Ishikawa (cell line): Measurements from ENCODE around the gene KRTAP10-8.

Experiments
- CEBPB ChIP-seq: IDR thresholded peaks from 2 replicates; pipeline ENCODE4 v1.6.1; 2012
- CREB1 ChIP-seq: IDR thresholded peaks from 2 replicates; pipeline ENCODE4 v1.6.1; 2012; ENCODE audit warnings: low read depth
- EGR1 ChIP-seq: IDR thresholded peaks from 2 replicates; pipeline ENCODE4 v1.6.1; 2012
- EP300 ChIP-seq: IDR thresholded peaks from 2 replicates; pipeline ENCODE4 v1.6.1; 2012; ENCODE audit warnings: borderline replicate concordance
- FOXM1 ChIP-seq: IDR thresholded peaks from 2 replicates; pipeline ENCODE4 v1.6.1; 2012; ENCODE audit warnings: low read depth, borderline replicate concordance
- MAX ChIP-seq: IDR thresholded peaks from 2 replicates; pipeline ENCODE4 v1.6.1; 2012
- NFIC ChIP-seq: IDR thresholded peaks from 2 replicates; pipeline ENCODE4 v1.6.1; 2012
- RAD21 ChIP-seq: IDR thresholded peaks from 2 replicates; pipeline ENCODE4 v1.6.1; 2012; ENCODE audit warnings: low read depth
- REST ChIP-seq: IDR thresholded peaks from 2 replicates; pipeline ENCODE4 v1.6.1; 2012; ENCODE audit warnings: low read depth, mild to moderate bottlenecking
- TAF1 ChIP-seq: IDR thresholded peaks from 2 replicates; pipeline ENCODE4 v1.6.1; 2012; ENCODE audit warnings: low read depth, mild to moderate bottlenecking
- TCF12 ChIP-seq: IDR thresholded peaks from 2 replicates; pipeline ENCODE4 v1.6.1; 2012; ENCODE audit warnings: low read depth
- TEAD4 ChIP-seq: IDR thresholded peaks from 2 replicates; pipeline ENCODE4 v1.6.1; 2012
- USF1 ChIP-seq: IDR thresholded peaks from 2 replicates; pipeline ENCODE4 v1.6.1; 2012
- YY1 ChIP-seq: IDR thresholded peaks from 2 replicates; pipeline ENCODE4 v1.6.1; 2012; ENCODE audit warnings: low read depth
- ZBTB7A ChIP-seq: IDR thresholded peaks from 2 replicates; pipeline ENCODE4 v1.6.1; 2012; ENCODE audit warnings: low read depth

Gene KRTAP10-8

GRCh38 chr21:44616591-44616926 is 4.7 kb downstream of the KRTAP10-8 start:
- no peak for TF ChIP-seq TAF1
- TF ChIP-seq TCF12: no peak
- no peak for TF ChIP-seq USF1
- no peak for TF ChIP-seq EP300
- no peak for TF ChIP-seq REST
- TF ChIP-seq TEAD4: no peak
- no peak for TF ChIP-seq RAD21
- no peak for TF ChIP-seq EGR1
- no peak for TF ChIP-seq CREB1
- no peak for TF ChIP-seq NFIC
- no peak for TF ChIP-seq FOXM1
- no peak for TF ChIP-seq MAX

GRCh38 chr21:44617071-44617501 is 5.2 kb downstream of the KRTAP10-8 start:
- TF ChIP-seq CREB1: no peak
- TF ChIP-seq MAX: no peak
- TF ChIP-seq EGR1: no peak
- TF ChIP-seq YY1: no peak

GRCh38 chr21:44618504-44618903 is 6.6 kb downstream of the KRTAP10-8 start:
- TF ChIP-seq ZBTB7A: no peak
- no peak for TF ChIP-seq FOXM1
- TF ChIP-seq CEBPB: no peak
- TF ChIP-seq EP300: no peak
- TF ChIP-seq TAF1: no peak
- no peak for TF ChIP-seq NFIC
- no peak for TF ChIP-seq USF1
- TF ChIP-seq EGR1: no peak
- TF ChIP-seq MAX: no peak
- no peak for TF ChIP-seq TCF12
- TF ChIP-seq CREB1: no peak
- TF ChIP-seq YY1: no peak
- TF ChIP-seq REST: no peak
- TF ChIP-seq RAD21: no peak
- TF ChIP-seq TEAD4: no peak

- TF ChIP-seq TCF12 (no peak), EGR1 (no peak), FOXM1 (no peak)
Measured at GRCh38 chr21:44618909-44619308, 7.0 kb downstream of the KRTAP10-8 start.

GRCh38 chr21:44619886-44620285 is 8.0 kb downstream of the KRTAP10-8 start:
- TF ChIP-seq CEBPB (no peak), TEAD4 (no peak), RAD21 (no peak), MAX (no peak), ZBTB7A (no peak), TAF1 (no peak)

- TF ChIP-seq NFIC (no peak), CREB1 (no peak), USF1 (no peak), REST (no peak), TCF12 (no peak), YY1 (no peak), ZBTB7A (no peak), TEAD4 (no peak), CEBPB (no peak), FOXM1 (no peak), RAD21 (no peak), TAF1 (no peak), EGR1 (no peak), EP300 (no peak), MAX (no peak)
Measured at GRCh38 chr21:44623575-44623974, 11.7 kb downstream of the KRTAP10-8 start.
